Nephron progenitor cell (in vitro differentiated cells): ENCODE data around the gene CDC42BPB.
A peak's percentile ranks its signal among the peaks of the same experiment; 100 is the strongest.

Experiments used
- DNase-seq: peaks from one replicate; pipeline ENCODE4 v3.0.0; 2021
- H3K27ac Mint-ChIP-seq: 2 replicates; pipeline ENCODE4 v1.8.0; 2021; ENCODE audit warnings: mild to moderate bottlenecking, moderate library complexity, mixed read lengths
- H3K27me3 Mint-ChIP-seq: 2 replicates; pipeline ENCODE4 v1.8.0; 2021; ENCODE audit warnings: mild to moderate bottlenecking, low read depth, mixed read lengths; ENCODE audit not compliant: poor library complexity
- H3K36me3 Mint-ChIP-seq: 2 replicates; pipeline ENCODE4 v1.8.0; 2021; ENCODE audit warnings: low read depth, mixed read lengths
- H3K4me1 Mint-ChIP-seq: 2 replicates; pipeline ENCODE4 v1.8.0; 2021; ENCODE audit warnings: mixed read lengths
- H3K4me3 Mint-ChIP-seq: 2 replicates; pipeline ENCODE4 v1.8.0; 2021; ENCODE audit warnings: mild to moderate bottlenecking, moderate library complexity, mixed read lengths
- H3K9me3 Mint-ChIP-seq: 2 replicates; pipeline ENCODE4 v1.8.0; 2021; ENCODE audit warnings: mild to moderate bottlenecking, moderate library complexity, mixed read lengths
- TF ChIP-seq, protein P1 (sequence below): fragments of 200-600 bp; sonication (generic); IDR thresholded peaks from 2 replicates; pipeline ENCODE4 v1.5.0; 2021; ENCODE audit warnings: antibody characterized with exemption

CDC42BPB gene

DNA sequence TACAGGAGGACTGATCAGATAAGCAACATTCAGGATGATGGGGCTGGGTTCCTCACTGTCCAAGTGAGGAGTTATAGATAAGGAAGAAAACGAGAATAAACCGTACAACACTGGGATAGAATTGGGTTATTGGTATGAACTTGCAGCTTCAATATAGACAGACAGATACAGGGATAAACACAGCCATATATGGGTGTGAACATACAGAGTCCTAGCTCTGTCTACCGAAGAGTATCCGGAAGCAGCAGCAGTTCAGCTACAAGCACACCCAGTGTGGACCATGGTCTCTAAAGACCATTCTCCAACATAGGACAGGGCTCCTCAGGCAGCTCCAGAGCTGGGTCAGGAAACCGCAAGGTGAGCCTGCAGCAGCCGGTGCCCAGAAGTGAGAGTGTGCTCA is 40.8 kb downstream of the CDC42BPB start:
- peaks cover 2% of the 10 kb centered on the region for H3K27me3 Mint-ChIP-seq
- DNase-seq: no peak
- H3K36me3 Mint-ChIP-seq: peaks cover 53% of the 10 kb centered on the region
- H3K9me3 Mint-ChIP-seq: peaks cover 6% of the 10 kb centered on the region
- peak overlapping the region; percentile 59 for H3K27ac Mint-ChIP-seq
- TF ChIP-seq, protein P1, sequence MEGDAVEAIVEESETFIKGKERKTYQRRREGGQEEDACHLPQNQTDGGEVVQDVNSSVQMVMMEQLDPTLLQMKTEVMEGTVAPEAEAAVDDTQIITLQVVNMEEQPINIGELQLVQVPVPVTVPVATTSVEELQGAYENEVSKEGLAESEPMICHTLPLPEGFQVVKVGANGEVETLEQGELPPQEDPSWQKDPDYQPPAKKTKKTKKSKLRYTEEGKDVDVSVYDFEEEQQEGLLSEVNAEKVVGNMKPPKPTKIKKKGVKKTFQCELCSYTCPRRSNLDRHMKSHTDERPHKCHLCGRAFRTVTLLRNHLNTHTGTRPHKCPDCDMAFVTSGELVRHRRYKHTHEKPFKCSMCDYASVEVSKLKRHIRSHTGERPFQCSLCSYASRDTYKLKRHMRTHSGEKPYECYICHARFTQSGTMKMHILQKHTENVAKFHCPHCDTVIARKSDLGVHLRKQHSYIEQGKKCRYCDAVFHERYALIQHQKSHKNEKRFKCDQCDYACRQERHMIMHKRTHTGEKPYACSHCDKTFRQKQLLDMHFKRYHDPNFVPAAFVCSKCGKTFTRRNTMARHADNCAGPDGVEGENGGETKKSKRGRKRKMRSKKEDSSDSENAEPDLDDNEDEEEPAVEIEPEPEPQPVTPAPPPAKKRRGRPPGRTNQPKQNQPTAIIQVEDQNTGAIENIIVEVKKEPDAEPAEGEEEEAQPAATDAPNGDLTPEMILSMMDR: no peak
- peaks cover 60% of the 10 kb centered on the region for H3K4me1 Mint-ChIP-seq
- H3K4me3 Mint-ChIP-seq: no peak overlapping the region

GRCh38 chr14:103016071-103016470 is 41.3 kb downstream of the CDC42BPB start:
- DNase-seq: no peak
- Mint-ChIP-seq H3K9me3 (peaks cover 6% of the 10 kb centered on the region), H3K27ac (no peak overlapping the region), H3K27me3 (peaks cover 2% of the 10 kb centered on the region), H3K36me3 (peaks cover 55% of the 10 kb centered on the region), H3K4me1 (peaks cover 56% of the 10 kb centered on the region), H3K4me3 (no peak overlapping the region)
- TF ChIP-seq, protein P1: no peak

- Mint-ChIP-seq H3K27ac (peak overlapping the region; percentile 96), H3K36me3 (peaks cover 51% of the 10 kb centered on the region), H3K4me1 (peaks cover 50% of the 10 kb centered on the region), H3K9me3 (peaks cover 6% of the 10 kb centered on the region), H3K27me3 (peaks cover 2% of the 10 kb centered on the region), H3K4me3 (no peak overlapping the region)
- DNase-seq: no peak
- TF ChIP-seq, protein P1: no peak
Measured at GRCh38 chr14:103015426-103015825, 41.9 kb downstream of the CDC42BPB start.

DNA sequence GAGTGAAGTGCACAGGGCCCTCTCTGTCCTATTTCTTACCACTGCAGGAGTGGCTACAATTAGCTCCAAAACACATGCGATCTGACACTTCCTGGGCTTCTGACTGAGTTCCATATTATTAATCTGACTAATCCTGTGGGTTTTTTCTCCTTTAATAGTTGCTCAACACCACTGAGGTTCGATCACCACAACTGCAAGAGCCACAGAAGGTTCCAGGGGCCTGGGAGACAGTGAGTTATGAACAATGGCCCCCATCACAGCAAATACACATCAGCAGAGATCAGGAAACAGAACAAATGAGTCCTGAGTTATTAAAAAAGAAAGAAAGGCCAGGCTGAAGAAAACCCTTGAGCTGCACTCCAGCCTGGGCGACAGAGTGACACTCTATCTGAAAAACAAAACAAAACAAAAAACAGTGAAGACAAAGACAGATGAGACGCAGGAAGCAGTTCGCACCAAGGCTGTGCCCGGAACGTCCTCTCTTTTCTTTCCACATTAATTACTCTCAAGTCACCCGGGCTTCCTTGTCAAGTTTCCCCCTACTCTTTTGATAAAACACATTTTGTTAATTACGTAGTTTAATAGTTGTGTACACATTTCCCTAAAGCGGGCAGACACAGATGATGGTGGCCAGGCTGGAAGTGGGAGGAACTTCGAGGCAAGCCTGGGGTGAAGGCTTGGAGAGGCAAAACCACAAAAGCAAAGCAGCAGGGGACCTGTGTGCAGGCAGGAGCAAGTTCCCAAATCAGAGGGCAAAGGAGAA is 42.7 kb downstream of the CDC42BPB start:
- Mint-ChIP-seq H3K4me3 (peak overlapping the region; percentile 39), H3K27ac (peak overlapping the region; percentile 96), H3K9me3 (peaks cover 6% of the 10 kb centered on the region), H3K27me3 (peaks cover 2% of the 10 kb centered on the region), H3K36me3 (peaks cover 45% of the 10 kb centered on the region), H3K4me1 (peaks cover 44% of the 10 kb centered on the region)
- TF ChIP-seq, protein P1: no peak
- DNase-seq: no peak

- Mint-ChIP-seq H3K4me1 (peaks cover 39% of the 10 kb centered on the region), H3K4me3 (no peak overlapping the region), H3K27me3 (peaks cover 2% of the 10 kb centered on the region), H3K27ac (peak overlapping the region; percentile 88), H3K36me3 (peaks cover 41% of the 10 kb centered on the region), H3K9me3 (peaks cover 6% of the 10 kb centered on the region)
- no peak for DNase-seq
- TF ChIP-seq, protein P1: no peak
Measured at GRCh38 chr14:103013028-103013427, 44.3 kb downstream of the CDC42BPB start.

DNA sequence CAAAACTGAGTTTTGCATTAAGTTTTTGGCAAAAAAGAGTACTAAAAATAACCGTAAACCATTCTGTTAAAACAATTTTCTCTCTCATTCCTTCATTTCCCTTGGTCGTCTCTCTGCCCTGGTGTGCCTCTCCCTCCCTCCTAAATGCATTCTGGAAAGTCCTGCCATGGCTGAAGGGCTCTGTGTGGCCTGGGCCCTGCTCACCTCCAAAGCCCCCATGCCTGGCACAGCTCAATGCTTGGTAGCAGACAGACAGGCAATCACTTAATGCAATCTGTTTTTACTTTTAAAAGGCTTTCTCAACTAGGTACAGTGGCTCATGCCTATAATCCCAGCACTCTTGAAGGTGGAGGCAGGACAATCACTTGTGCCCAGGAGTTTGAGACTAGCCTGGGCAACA is 47.8 kb downstream of the CDC42BPB start:
- H3K4me1 Mint-ChIP-seq: peaks cover 32% of the 10 kb centered on the region
- H3K36me3 Mint-ChIP-seq: peaks cover 38% of the 10 kb centered on the region
- no peaks in the 10 kb centered on the region for H3K9me3 Mint-ChIP-seq
- peak overlapping the region; percentile 82 for H3K27ac Mint-ChIP-seq
- DNase-seq: no peak
- no peak overlapping the region for H3K4me3 Mint-ChIP-seq
- no peaks in the 10 kb centered on the region for H3K27me3 Mint-ChIP-seq
- TF ChIP-seq, protein P1: no peak
